HCEC 1CT (cell line): ENCODE results near the gene NDE1.
"Not testable (repeated sequence)": the region's sequence is repeated elsewhere in the genome, so short reads cannot be mapped to it uniquely, and the experiment has no call there.

Experiments used
- DNase-seq: peaks from one replicate; pipeline ENCODE4 v3.0.0-alpha.2; 2017

The NDE1 gene, protein sequence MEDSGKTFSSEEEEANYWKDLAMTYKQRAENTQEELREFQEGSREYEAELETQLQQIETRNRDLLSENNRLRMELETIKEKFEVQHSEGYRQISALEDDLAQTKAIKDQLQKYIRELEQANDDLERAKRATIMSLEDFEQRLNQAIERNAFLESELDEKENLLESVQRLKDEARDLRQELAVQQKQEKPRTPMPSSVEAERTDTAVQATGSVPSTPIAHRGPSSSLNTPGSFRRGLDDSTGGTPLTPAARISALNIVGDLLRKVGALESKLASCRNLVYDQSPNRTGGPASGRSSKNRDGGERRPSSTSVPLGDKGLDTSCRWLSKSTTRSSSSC

DNA sequence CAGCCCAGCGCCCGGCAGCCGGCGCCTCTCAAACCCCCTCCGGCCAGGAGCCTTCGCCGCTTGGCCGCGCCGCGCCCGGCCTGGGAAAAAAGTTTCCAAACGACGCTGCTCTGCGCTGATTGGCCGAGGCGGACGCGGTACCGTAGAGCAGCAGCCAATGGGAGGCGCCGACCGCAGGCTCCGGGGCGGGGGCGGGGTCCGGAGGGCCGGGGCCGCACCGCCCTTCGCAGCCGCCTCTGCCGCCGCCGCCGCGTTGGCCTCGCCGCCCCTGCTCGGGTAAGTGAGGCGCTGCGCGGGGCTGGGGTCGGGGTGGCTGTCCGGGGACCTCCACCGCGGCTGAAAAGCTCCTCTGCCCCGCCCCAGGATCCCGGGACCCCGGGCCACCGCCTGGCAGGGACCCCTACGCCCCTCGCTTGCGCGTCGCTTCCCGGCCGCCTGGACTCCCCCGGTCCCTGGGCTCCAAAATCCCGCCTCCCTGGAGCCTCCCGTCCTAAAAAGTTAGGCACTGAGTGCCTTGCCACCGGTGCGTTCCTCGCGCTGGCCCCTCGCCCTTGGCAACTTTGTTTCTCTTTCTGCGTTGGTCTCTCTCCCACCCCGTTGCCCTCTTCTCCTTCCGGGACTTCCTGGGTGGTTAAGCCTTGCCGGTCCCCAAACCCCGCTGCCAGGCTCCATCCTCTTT is at the start of gene NDE1:
NDE1 (plus strand) TSS at position 227 of the 679 bp plus-strand sequence. CDS start 14,534 bp downstream, outside the sequence.
- peak; percentile 90 for DNase-seq

DNA sequence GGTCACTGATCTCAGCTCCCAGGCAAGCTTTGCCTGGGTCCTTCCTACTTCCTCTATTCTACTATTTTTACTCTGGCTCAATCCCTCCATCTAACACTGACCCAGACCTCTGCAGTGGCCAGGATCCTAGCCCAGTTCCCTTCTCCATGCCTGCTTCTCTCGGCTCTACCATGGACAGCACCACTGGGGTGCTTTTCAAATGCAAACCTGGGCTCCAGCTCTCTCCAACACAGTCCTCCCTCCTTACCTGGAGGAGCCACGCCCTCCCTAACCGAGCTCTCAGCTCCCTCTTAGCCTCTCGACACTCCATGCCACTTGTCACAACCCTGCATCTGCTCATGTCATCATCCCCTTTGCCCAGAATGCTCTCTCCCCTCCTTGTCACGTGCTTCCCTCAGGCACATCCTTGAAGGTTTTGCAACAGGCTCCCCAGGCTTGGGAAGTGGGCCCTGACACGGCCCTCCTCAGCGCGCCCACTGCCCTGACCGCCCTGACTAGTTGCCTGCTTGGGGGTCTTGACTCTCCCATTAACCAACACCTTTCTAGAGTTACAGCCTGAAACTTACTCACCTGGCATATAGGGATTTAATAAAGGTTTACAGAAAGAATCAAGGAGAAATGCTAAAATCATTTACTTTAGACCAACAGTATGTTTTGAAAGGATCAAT is 48.7 kb upstream of the NDE1 start:
- DNase-seq = no peak

DNA sequence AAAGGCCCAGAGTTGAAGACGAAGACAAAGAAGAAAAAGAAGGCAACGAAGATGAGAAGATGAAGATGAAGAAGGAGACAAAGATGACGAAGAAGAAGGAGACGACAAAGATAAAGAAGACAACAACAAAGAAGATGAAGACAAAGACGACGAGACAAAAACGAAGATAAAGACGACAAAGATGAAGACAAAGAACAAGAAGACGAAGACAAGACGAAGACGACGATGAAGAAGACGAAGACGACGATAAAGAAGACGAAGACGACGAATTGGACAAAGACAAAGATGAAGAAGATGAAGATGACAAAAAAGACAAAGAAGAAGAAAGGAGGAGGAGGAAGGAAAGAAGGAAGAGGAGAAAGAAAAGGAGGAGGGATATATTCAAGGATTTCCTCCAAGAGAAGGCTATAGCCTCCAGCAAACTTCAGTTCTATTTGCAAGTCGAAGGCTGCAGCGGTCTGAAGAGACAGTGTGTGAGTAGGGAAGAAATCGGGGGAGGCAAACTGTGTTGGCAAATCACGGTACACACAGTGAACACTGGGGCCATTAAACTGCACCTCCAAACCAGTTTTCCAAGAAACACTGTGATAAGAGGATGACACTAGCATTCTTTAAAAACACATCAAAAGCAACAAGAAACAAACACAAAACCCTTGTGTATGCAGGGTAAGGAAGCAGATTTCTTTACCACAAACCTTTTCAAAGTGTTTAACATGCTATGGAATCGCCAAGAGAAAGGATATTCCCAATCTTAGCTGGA is 47.6 kb upstream of the NDE1 start:
- no peak for DNase-seq

DNA sequence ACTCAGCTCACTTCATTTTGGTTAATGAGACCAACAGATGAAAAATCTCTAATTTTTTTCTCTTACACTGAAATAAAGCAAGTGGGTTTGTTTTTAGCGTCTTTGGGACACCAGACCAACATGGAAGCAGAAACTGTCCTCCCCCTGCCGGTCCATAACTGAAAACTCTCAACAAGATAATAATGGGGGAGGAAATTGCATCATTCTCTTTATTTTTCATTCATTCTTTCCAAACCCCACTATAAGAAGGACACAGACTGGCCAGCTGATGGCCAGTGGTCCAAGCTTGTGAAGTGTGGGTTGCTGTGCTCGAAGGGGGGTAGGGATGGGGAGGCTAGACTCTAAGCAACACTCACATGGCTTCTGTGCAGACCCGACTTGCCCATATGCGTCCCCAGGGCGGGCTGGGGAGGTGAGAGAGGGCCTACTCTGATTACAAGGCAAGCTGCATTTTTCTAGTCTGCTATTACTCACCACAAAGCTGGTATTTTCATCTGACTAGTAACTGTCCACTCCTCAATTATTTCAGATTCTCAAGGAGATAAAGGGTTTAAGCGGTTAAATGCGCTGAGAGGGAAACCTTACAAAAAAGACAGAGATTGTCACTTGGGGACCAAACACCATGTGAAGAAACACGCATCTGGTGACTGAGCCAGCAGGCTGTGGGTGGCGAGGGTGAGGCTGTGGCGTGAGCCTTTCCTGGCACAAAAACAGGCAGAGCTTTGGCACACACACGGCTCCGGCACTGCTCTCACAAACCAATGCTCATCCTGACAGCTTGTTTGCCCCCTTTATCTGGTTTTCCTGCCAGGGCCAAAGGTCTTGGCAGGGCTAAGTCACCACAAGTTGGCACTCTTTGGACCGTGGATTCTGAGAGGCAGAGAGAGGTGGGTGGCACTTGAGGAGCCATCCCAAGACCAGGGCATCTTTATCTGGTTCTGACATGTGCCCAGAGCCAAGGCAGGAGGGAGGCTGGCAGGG is 45.3 kb upstream of the NDE1 start:
- no peak for DNase-seq

DNA sequence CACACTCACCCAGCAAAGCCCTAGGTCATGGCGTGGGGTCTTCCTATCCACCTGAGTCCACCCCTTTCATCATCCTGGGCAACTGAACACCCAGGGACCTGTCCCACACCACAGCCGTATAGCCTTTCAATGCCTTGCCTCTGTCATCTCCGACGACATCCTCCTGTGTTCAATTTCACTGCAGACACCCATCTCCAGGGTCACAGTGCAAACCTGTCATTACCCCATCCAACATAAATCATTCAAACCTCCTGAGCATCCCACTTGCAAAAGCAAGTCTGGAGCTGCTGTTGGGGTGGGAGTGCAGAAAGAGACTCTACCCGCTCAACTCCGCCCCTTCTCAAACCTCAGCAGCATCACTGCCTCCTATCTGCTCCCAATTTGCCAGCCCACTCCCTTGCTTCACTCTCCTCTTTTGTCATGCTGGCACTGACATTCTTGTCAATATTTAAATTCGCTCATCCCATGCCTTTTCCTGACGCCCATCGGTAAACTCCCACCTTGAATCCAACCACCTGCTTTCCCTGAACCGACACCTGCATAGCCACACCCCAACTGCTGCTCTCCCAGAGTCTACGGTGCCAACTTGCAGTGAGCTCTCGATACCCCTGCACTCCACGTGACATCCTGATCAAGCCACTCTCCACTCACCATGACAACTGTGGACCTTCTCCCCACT is 44.1 kb upstream of the NDE1 start:
- DNase-seq = no peak

DNA sequence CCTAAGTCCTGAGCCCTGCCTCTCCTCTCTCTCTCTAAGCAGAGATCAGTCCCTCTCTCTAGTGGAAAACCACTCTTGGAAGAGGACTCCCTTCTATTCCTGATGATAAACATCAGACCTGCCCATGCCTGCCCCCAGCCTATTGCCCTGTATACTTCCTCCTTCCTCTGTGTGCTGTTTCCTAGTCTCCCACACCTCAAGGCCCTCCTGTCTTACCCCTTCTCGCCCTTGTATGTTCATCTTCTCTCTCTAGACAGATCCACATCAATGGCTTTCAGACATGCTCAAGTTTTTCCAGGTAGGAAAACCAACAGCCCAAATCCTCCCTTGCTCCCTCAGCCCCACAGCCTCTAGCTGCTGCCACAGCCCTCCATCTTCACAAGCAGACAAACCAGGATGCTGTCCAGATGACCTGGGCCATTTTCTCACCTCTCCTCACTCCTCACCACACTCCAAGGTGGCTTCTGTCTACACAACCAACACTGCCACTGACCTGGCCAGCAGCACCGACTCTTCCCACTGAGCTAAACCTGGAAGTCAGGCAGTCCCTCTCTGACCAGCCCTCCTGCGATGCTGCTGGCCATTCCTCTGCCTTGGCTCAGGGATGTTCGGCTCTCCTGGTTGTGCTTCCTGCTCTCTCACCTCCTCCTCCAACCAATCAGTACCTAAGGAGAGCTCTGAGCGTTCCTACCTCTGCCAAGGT is 43.4 kb upstream of the NDE1 start:
- no peak for DNase-seq

DNA sequence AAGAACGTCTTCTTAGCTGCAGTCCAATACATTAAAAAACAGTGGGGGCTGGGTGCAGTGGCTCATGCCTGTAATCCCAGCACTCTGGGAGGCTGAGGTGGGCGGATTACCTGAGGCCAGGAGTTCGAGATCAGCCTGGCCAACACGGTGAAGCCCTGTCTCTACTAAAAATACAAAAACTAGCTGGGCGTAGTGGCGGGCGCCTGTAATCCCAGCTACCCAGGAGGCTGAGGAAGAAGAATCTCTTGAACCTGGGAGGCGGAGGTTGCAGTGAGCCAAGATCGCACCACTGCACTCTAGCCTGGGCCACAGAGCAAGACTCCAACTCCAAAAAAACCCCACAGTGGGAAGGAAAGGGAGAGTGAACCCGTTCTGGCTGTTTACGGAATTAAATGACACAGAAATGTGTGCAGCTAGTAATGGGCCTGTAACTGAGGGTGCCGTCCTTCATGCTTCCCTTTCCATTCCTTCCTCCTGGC is 42.8 kb upstream of the NDE1 start:
- DNase-seq = not testable (repeated sequence)

DNA sequence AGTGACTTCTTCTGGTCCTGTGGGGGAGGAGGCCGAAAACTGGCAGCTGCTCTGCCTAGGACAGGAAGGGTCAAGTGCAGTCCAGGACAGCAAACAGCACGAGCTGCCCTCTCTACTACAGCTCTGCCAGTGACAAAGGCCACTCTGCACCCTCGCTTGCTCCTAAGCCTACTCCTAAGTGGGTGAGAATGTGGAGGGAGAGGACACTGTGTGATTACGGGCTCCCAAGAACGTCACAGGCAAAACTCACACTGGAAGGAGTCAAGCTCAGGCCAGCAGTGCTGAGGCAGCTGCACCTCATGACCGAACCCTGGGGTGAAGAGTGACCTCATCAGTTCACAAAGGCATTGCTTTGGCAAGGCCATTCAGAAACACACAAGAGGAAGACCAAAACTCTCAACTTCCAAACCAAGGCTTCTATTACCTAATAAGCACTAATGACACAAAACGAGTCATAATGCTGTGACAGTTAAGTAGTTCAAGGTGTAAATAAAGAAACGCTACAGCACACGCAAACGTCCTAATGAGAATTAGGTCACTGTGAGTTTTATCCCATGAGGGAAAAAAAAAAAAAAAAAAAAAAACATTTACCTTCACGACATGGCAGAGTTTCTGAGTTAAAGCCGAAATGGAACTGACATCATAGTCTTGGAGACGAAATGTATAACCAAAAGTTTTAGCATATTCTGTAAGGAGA is 42.2 kb upstream of the NDE1 start:
- DNase-seq = peak; percentile 58

DNA sequence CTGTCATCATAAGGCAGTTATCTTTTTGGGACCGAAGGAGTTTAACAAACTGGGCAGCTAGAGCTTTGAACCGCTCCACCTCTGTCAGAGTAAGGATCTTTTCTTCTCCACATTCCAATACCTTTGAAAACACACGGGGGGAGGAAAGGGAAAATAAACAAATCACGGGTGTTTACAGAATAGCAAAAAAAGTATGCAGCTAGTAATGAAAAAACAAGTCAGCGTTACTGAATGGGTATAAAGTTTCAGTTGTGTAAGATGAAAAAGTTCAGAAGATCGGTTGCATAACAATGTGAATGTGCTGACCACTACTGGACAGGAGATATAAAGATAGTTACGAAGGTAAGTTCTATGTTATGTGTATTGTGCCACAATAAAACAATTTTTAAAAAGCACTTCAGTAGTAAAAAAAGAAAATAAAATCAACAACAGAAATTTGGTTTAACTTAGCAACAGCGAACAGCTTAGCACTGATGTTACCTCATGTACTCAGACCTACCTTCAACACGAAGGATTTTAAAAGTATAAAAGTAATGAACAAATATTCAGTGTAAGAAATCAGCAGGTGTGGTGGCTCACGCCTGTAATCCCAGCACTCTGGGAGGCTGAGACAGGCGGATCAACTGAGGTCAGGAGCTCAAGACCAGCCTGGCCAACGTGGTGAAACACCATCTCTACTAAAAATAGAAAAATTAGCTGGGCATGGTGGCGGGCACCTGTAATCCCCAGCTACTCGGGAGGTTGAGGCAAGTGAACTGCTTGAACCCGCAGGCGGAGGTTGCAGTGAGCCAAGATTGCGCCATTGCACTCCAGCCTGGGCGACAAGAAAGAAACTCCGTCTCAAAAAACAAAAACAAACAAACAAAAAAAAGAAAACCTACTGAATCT is 41.4 kb upstream of the NDE1 start:
- DNase-seq = peak; percentile 54

DNA sequence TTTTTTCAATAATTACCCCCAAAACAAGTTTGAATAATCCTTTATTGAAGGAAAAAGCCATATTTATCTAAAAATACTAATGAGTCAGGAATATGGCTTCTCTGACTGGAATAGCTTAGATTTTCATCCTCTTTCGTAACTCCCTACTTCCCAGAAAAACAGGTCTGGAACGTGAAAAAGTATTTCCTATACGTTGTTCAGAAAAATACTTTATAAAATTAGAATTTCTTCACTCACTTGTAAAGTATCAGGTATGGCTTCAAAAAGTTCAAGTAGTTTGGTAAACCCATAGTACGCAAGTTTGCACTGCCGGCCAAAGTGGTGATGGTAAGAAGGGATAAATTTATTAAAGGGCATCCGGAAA is 40.8 kb upstream of the NDE1 start:
- no peak for DNase-seq

DNA sequence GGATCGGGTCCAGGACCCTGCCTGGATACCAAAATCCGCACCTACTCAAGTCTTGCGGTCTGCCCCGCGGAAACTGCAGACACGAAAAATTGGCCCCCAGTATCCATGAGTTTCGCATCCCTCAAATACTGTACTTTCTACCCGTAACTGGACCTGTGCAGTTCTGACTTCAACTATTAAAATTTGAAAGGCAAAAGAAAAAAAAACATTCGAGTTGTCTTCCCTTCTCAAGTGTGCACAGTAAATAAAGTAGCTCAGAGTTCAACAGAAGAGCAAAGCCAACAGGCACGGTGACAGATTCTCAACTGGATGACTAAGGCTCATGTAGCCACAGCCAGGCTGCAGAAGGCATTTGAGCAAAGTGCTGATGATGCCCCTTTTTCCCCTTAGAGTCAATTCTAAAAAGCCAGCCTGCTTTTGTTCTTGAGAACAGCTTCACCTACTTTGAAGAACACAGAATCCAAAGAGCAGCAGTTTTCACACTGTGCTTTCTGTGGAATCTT is 39.6 kb upstream of the NDE1 start:
- no peak for DNase-seq

DNA sequence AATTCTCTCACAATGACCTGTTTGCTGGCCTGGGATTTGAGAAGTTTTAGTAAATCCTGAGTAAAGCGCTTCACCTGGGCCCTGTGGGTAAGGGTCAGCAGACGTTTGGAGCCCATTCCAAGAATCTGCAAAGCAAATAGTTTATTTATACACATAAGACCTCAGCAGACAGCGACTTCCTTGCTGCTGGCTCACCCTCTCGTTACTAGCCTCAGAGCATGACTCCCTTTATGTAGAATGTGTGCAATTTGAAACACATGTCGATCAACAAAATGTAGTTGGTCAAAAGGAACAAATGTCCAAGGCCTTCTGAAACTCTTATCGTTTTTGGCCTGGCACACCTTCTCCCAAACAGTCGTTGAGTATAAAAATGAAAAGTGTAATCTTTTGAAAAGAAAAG is 38.4 kb upstream of the NDE1 start:
- DNase-seq = no peak

DNA sequence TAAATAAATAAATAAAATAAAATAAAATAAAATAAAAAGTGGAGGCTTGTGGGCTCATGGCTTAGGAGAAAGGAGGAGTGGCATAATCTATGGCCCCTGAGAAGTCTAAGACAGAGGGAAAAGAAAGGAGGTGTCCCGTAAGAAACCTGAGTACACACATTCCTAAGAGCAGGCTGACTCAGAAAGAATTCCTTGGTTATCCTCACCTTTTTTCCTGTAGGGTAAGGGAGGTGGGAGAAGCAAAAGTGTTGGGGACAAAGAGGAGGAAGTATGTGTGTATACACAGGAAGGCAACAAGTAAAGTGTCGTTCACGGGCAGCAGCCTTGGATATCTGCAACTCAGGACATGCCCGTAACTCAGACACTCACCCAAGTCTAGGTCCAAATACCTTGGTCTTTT is 36.4 kb upstream of the NDE1 start:
- no peak for DNase-seq

DNA sequence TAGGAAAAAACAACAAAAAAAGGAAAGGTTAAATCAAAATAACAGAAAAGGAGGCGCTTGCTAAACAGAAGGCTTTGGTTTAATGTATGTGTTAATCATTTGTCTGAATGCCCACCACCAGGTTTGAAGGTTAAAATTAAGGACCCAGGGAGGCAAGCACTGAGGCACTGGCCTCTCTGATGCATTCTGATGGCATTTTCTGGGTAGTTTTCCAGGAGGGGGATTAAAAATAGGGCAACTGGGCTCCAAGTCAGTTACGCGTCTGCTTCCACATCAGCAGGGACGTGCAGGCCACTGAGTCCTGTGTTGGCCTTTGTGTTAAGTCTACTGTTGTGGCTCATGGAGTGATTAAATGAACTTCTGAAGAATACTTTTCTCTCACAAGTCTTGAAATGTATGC is 34.0 kb upstream of the NDE1 start:
- no peak for DNase-seq

DNA sequence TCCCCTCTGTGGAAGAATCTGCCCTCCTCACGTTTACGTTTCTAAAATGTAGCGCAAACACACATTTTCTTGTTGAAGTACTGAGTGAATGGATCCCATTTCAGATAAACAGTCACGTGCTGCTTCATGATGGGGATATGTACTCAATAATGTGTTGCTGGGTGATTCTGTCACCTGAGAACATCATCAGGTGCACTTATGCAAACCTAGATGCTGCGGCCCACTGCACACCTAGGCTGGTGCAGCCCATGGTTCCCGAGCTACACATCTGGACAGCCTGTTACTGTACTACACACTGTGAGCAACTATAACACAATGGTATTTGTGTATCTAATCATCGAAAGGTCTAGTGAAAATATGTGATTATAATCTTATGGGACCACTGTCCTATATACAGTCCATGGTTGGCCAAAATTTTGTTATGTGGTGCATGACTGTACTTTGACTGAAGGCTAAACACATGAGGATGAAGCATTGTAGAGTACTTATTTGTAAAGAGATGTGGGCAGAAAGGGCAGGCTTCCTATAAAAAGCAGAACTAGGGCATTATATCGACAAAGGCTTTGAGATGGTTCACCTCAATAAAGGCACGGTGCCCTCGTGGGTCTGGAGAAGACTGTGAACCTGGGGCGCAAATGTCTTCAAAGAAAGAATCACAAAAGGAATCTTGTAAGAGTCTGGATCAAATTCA is 33.4 kb upstream of the NDE1 start:
- DNase-seq = no peak

DNA sequence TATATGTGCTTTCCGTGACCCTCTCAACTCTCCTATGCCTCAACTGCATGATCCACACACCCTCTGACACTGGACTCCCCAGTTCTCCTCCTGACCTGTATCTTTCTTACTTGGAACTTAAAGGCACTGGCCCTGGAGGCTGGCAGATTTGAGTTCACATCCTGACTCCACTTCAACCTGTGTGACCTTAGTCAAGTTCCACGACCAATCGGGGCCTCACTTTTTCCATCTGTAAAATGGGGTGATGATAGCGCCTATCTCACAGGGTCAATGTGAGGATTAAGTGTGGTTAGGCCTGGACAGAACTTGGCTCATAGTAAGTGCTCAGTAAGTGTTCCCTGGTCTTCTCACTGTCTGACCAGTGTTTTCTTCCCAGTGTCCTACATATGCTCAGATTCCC is 32.1 kb upstream of the NDE1 start:
- no peak for DNase-seq

DNA sequence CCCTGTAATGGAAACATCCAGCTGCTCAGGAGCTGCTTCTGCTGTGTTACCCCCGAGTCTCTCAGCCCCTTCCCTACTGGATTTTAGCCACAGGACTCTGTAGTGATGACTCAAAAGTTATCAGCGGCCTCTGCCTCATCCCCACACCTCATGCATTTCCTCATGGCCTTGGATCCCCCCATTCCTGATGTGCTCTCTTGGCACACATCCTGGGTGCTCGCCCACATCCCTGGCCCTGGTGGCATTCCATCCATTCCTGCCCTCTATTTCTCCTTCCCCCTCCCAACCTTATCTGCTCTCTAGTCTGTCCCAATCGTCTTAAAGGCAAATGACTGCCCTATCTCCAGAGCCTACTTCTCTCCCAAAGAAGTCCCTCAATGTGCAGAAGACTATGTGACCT is 31.7 kb upstream of the NDE1 start:
- peak; percentile 29 for DNase-seq

DNA sequence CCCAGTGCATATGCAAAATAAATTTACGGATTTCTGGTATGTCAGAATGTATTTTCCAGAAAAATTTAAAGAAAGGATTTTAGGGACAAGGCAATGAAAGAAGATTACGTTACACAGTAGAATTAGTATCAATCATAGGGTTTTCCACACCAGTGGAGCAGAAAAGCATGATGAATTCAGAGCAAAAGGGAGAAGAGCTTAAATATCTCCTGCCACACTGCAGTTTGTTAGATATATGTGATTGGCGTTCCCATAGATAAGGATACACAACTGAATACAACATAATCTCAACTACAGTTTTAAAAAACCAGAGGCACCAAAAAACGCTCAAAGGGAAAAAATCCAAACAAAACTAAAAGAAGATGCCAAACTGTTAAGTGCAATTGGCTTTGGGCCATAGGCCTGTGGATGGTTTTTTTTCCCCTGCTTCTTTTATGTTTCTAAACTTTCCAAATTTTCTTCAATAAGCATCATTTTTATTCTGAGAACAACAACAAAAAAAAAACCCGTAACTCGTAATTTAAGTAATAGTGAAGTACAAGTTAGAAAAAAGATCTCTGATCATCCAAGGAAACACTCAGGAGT is 29.3 kb upstream of the NDE1 start:
- DNase-seq = no peak
